ENCODE measurements around the gene ARMH1.

- no peak for TF ChIP-seq REST (IDR thresholded peaks at IDR 0.05; ENCODE audit: insufficient read depth in 1 of 2, low read depth in 2 of 2, low read length in 2 of 2)
- TF ChIP-seq POLR2AphosphoS5 (IDR thresholded peaks at IDR 0.05; ENCODE audit: low read depth, low read length), result no peak
- no peak for TF ChIP-seq TAF1 (IDR thresholded peaks at IDR 0.05; ENCODE audit: borderline replicate concordance, insufficient read depth, low read length)
- no peak for TF ChIP-seq SIN3A (IDR thresholded peaks at IDR 0.05; ENCODE audit: borderline replicate concordance, insufficient read depth, low read length)
These were observed 14.4 kb downstream of the ARMH1 start for GRCh38 chr1:44688760-44689446.
